HEK293 (cell line): ENCODE measurements around the gene CIITA.

Experiments used
- CTCF ChIA-PET: fragments of 350-600 bp; formaldehyde crosslinking; extraction: SDS; loops from one replicate; lab custom pipeline; 2021; ENCODE audit warnings: antibody characterized with exemption; lab: Yijun Ruan, JAX
- POLR2A ChIA-PET: fragments of 300-600 bp; formaldehyde crosslinking; extraction: SDS; loops from one replicate; lab custom pipeline; 2020; ENCODE audit warnings: antibody characterized with exemption, inconsistent platforms; lab: Yijun Ruan, JAX
- H3K27ac ChIP-seq: fragments of 200-500 bp; sonication (Bioruptor generic); 2 replicates; pipeline ENCODE4 v1.5.1; 2014; ENCODE audit warnings: low read depth, low read length, control low read depth, inconsistent platforms; ENCODE audit errors: extremely low read depth
- H3K36me3 ChIP-seq, 2 experiments: fragments of 200-500 bp in 1 of 2; sonication (Bioruptor generic) in 1 of 2; 1 replicate in 1 of 2; 2 replicates in 1 of 2; pipeline ENCODE4 v1.5.1; 2014 to 2017; ENCODE audit warnings: inconsistent platforms in 2 of 2, low read length in 2 of 2; ENCODE audit not compliant: control insufficient read depth in 2 of 2, insufficient read depth in 1 of 2
- H3K4me1 ChIP-seq: fragments of 200-500 bp; sonication (Bioruptor generic); 2 replicates; pipeline ENCODE4 v1.5.1; 2014; ENCODE audit warnings: mild to moderate bottlenecking, low read length, inconsistent platforms; ENCODE audit not compliant: control insufficient read depth, insufficient read depth
- H3K4me3 ChIP-seq: 2 replicates; pipeline ENCODE4 v1.5.1; 2011; ENCODE audit warnings: low read depth, mild to moderate bottlenecking, control low read depth, low read length, moderate library complexity
- H3K9me3 ChIP-seq: fragments of 200-500 bp; sonication (Bioruptor generic); 2 replicates; pipeline ENCODE4 v1.5.1; 2014; ENCODE audit warnings: low read depth, low read length, inconsistent platforms; ENCODE audit not compliant: control insufficient read depth, insufficient read depth
- BCL6B ChIP-seq: fragments of 450-650 bp; formaldehyde crosslinking; IDR thresholded peaks from 2 replicates; pipeline ENCODE4 v1.5.1; 2017; ENCODE audit warnings: missing biosample characterization, missing genetic modification characterization
- HIC1 ChIP-seq: fragments of 450-650 bp; formaldehyde crosslinking; IDR thresholded peaks from 2 replicates; pipeline ENCODE4 v1.5.1; 2016; ENCODE audit warnings: missing biosample characterization, missing genetic modification characterization
- PRDM4 ChIP-seq: fragments of 450-650 bp; formaldehyde crosslinking; IDR thresholded peaks from 2 replicates; pipeline ENCODE4 v1.5.1; 2017; ENCODE audit warnings: missing biosample characterization, missing genetic modification characterization
- SETDB1 ChIP-seq: IDR thresholded peaks from one replicate; pipeline ENCODE4 v1.6.1; 2017; ENCODE audit warnings: mild to moderate bottlenecking, low read length, moderate library complexity, mixed read lengths; ENCODE audit not compliant: insufficient read length
- ZBTB1 ChIP-seq: fragments of 450-650 bp; formaldehyde crosslinking; IDR thresholded peaks from 2 replicates; pipeline ENCODE4 v1.5.1; 2016; ENCODE audit warnings: missing biosample characterization, missing genetic modification characterization
- ZBTB11 ChIP-seq: fragments of 450-650 bp; formaldehyde crosslinking; conservative IDR thresholded peaks from 2 replicates; pipeline ENCODE4 v1.5.1; 2016; ENCODE audit warnings: low read depth, missing biosample characterization, missing genetic modification characterization
- ZBTB26 ChIP-seq: fragments of 450-650 bp; formaldehyde crosslinking; optimal IDR thresholded peaks from 2 replicates; pipeline ENCODE3; 2016; ENCODE audit warnings: missing biosample characterization, mild to moderate bottlenecking, missing genetic modification characterization
- ZBTB7A ChIP-seq: fragments of 450-650 bp; formaldehyde crosslinking; IDR thresholded peaks from 2 replicates; pipeline ENCODE4 v1.5.1; 2016; ENCODE audit warnings: low read depth, missing biosample characterization, missing genetic modification characterization
- ZNF513 ChIP-seq: fragments of 450-650 bp; IDR thresholded peaks from 2 replicates; pipeline ENCODE4 v1.5.1; 2018; ENCODE audit warnings: missing biosample characterization, missing genetic modification characterization
- ZNF518A ChIP-seq: fragments of 450-650 bp; formaldehyde crosslinking; conservative IDR thresholded peaks from 2 replicates; pipeline ENCODE4 v1.5.1; 2016; ENCODE audit warnings: low read depth, missing biosample characterization, missing genetic modification characterization
- ZNF660 ChIP-seq: fragments of 450-650 bp; IDR thresholded peaks from 2 replicates; pipeline ENCODE4 v1.5.1; 2018; ENCODE audit warnings: missing biosample characterization, mild to moderate bottlenecking, missing genetic modification characterization
- ZNF76 ChIP-seq: fragments of 450-650 bp; formaldehyde crosslinking; IDR thresholded peaks from 2 replicates; pipeline ENCODE4; 2016; ENCODE audit warnings: low read depth, missing biosample characterization, missing genetic modification characterization, borderline replicate concordance
- ZNF792 ChIP-seq: fragments of 450-650 bp; formaldehyde crosslinking; IDR thresholded peaks from 2 replicates; pipeline ENCODE4 v1.5.1; 2016; ENCODE audit warnings: missing biosample characterization, missing genetic modification characterization
- ZNF837 ChIP-seq: fragments of 450-650 bp; formaldehyde crosslinking; IDR thresholded peaks from 2 replicates; pipeline ENCODE4 v1.5.1; 2016; ENCODE audit warnings: missing biosample characterization, missing genetic modification characterization

Gene CIITA

GRCh38 chr16:10892782-10893318 is 15.8 kb downstream of the CIITA start:
- H3K27ac ChIP-seq: no peak overlapping the region
- ChIA-PET POLR2A (interaction anchor here (1.6 kb wide), 1 partner anchor 14 kb away, joined by 4 read pairs; no protein-coding TSS in a partner anchor), CTCF (interaction anchor here (0.9 kb wide), 1 partner anchor 25 kb away, joined by 3 read pairs; no protein-coding TSS in a partner anchor)
- no peak overlapping the region for H3K4me3 ChIP-seq
- no peak for TF ChIP-seq ZNF792
- no peak for TF ChIP-seq ZBTB7A (tag by site-specific recombination)
- no peak for TF ChIP-seq ZBTB11 (tag by site-specific recombination)
- TF ChIP-seq ZNF513 (tag by site-specific recombination): no peak
- no peak for TF ChIP-seq HIC1
- no peak for TF ChIP-seq ZBTB1 (tag by site-specific recombination)
- no peak for TF ChIP-seq ZNF660
- no peak for TF ChIP-seq BCL6B
- TF ChIP-seq ZNF837 (tag by site-specific recombination): no peak
- TF ChIP-seq PRDM4 (tag by site-specific recombination): no peak
- no peak for TF ChIP-seq ZNF76
- TF ChIP-seq SETDB1: no peak
- no peak for TF ChIP-seq ZBTB26
- no peak for TF ChIP-seq ZNF518A
- no peaks in the 10 kb centered on the region for H3K9me3 ChIP-seq
- H3K36me3 ChIP-seq: no peaks in the 10 kb centered on the region
- H3K4me1 ChIP-seq: no peaks in the 10 kb centered on the region
